ENCODE measurements around the gene RPA3.

The RPA3 gene

GRCh38 chr7:7614018-7614741 is 104.2 kb downstream of the RPA3 start:
- in situ Hi-C loops (cut with MboI; ENCODE audit: low sequenced_read_pairs), result no loop called here

- in situ Hi-C loops (cut with MboI; ENCODE audit: low sequenced_read_pairs), result no loop called here
These were observed 105.2 kb downstream of the RPA3 start for GRCh38 chr7:7613210-7613609.

- in situ Hi-C loops (cut with MboI; ENCODE audit: low sequenced_read_pairs), result no loop called here
These were observed 105.9 kb downstream of the RPA3 start for GRCh38 chr7:7612519-7612918.

GRCh38 chr7:7609330-7609729 is 109.1 kb downstream of the RPA3 start:
- in situ Hi-C loops (cut with MboI; ENCODE audit: low sequenced_read_pairs), result no loop called here

GRCh38 chr7:7607010-7607409 is 111.4 kb downstream of the RPA3 start:
- in situ Hi-C loops (cut with MboI; ENCODE audit: low sequenced_read_pairs), result no loop called here

GRCh38 chr7:7596176-7596575 is 122.2 kb downstream of the RPA3 start:
- in situ Hi-C loops (cut with MboI; ENCODE audit: low sequenced_read_pairs), result loop anchor here (10.0 kb wide), 1 partner anchor 619 kb away; no protein-coding TSS in a partner anchor

- in situ Hi-C loops (cut with MboI; ENCODE audit: low sequenced_read_pairs), result loop anchor here (10.0 kb wide), 1 partner anchor 619 kb away; no protein-coding TSS in a partner anchor
These were observed 123.0 kb downstream of the RPA3 start for GRCh38 chr7:7595451-7595850.
